HepG2 (cell line): ENCODE measurements around the gene RAB17. TPM values are rescaled to one million over a fixed set of nuclear protein-coding genes. Genes with fewer than 3 reads are reported as not detected.

Experiments
- BCL6 ChIP-seq: IDR thresholded peaks from 2 replicates; pipeline ENCODE4 v1.6.1; 2016; ENCODE audit warnings: missing genetic modification reagents, missing compliant biosample characterization
- GATAD1 ChIP-seq: IDR thresholded peaks from 2 replicates; pipeline ENCODE4 v1.6.1; 2016; ENCODE audit warnings: missing genetic modification reagents, missing compliant biosample characterization
- GATAD2A ChIP-seq: IDR thresholded peaks from 2 replicates; pipeline ENCODE4 v1.6.1; 2016
- HMG20A ChIP-seq: IDR thresholded peaks from 2 replicates; pipeline ENCODE4 v1.6.1; 2016; ENCODE audit warnings: borderline replicate concordance
- KLF11 ChIP-seq: IDR thresholded peaks from 2 replicates; pipeline ENCODE4 v1.6.1; 2016; ENCODE audit warnings: missing compliant biosample characterization
- NFKB2 ChIP-seq: sonication (generic); formaldehyde crosslinking; IDR thresholded peaks from 2 replicates; pipeline ENCODE4 v1.4.0; 2020; ENCODE audit warnings: missing genetic modification reagents, borderline replicate concordance
- POLR2A ChIP-seq, 2 experiments: IDR thresholded peaks; 2 replicates each; pipeline ENCODE4 v1.6.1; 2011; ENCODE audit warnings: low read depth in 2 of 2, low read length in 2 of 2, mild to moderate bottlenecking in 1 of 2, moderate library complexity in 1 of 2; ENCODE audit not compliant: insufficient read depth in 1 of 2
- RBFOX2 ChIP-seq: fragments of 200-400 bp; formaldehyde crosslinking; IDR thresholded peaks from 2 replicates; pipeline ENCODE4 v1.6.1; 2017; ENCODE audit warnings: low read depth, mild to moderate bottlenecking, low read length
- YEATS2 ChIP-seq: sonication (generic); formaldehyde crosslinking; IDR thresholded peaks from 2 replicates; pipeline ENCODE4 v1.4.0; 2020; ENCODE audit warnings: missing genetic modification reagents, borderline replicate concordance
- ZNF121 ChIP-seq: sonication (generic); formaldehyde crosslinking; IDR thresholded peaks from 2 replicates; pipeline ENCODE4 v1.5.0; 2020; ENCODE audit warnings: mild to moderate bottlenecking, missing genetic modification reagents
- ZNF30 ChIP-seq: sonication (generic); formaldehyde crosslinking; IDR thresholded peaks from 2 replicates; pipeline ENCODE4 v1.5.0; 2020; ENCODE audit warnings: mild to moderate bottlenecking, missing genetic modification reagents
- ZNF317 ChIP-seq: sonication (generic); formaldehyde crosslinking; IDR thresholded peaks from 2 replicates; pipeline ENCODE4 v1.5.0; 2020; ENCODE audit warnings: mild to moderate bottlenecking, missing genetic modification reagents
- ZNF326 ChIP-seq: sonication (generic); formaldehyde crosslinking; IDR thresholded peaks from 2 replicates; pipeline ENCODE4 v1.4.0; 2020; ENCODE audit warnings: missing genetic modification reagents, borderline replicate concordance
- ZNF768 ChIP-seq: sonication (generic); formaldehyde crosslinking; IDR thresholded peaks from 2 replicates; pipeline ENCODE4 v1.4.0; 2020; ENCODE audit warnings: missing genetic modification reagents
- ZNF773 ChIP-seq: sonication (generic); formaldehyde crosslinking; IDR thresholded peaks from 2 replicates; pipeline ENCODE4 v1.4.0; 2020; ENCODE audit warnings: missing genetic modification reagents, borderline replicate concordance
- ZSCAN22 ChIP-seq: sonication (generic); formaldehyde crosslinking; IDR thresholded peaks from 2 replicates; pipeline ENCODE4 v1.4.0; 2020; ENCODE audit warnings: mild to moderate bottlenecking, missing genetic modification reagents
- polyA plus RNA-seq, 8 experiments: library from polyadenylated mRNA; depleted of rRNA in 3 of 8; stranded (reverse) in 7 of 8; unstranded in 1 of 8; fragments of >200 nt; fragmentation: Illumina TruSeq in 4 of 8; extraction: Trizol in 4 of 8; gene quantifications; 2 replicates each; pipeline versions ENCODE4 v1.2.1 to v1.2.3, GENCODE V29; 2011 to 2016; ENCODE audit warnings: low read depth in 4 of 8, missing spikeins in 1 of 8, mixed read lengths in 1 of 8; ENCODE audit not compliant: insufficient read depth in 1 of 8
- total RNA-seq, 5 experiments: library from RNA; depleted of rRNA; stranded (reverse); fragments of >200 nt; fragmentation: Illumina TruSeq; extraction: Trizol; gene quantifications; 2 replicates each; pipeline ENCODE4 v1.2.3, GENCODE V29; 2016; ENCODE audit warnings: low read depth in 1 of 5
- TF ChIP-seq, protein P1 (sequence below): sonication (generic); formaldehyde crosslinking; IDR thresholded peaks from 2 replicates; pipeline ENCODE4 v1.4.0; 2020; ENCODE audit warnings: missing genetic modification reagents, borderline replicate concordance
- TF ChIP-seq, protein P2 (sequence below): sonication (generic); formaldehyde crosslinking; IDR thresholded peaks from 2 replicates; pipeline ENCODE4 v1.8.1; 2023; ENCODE audit warnings: mild to moderate bottlenecking, inconsistent platforms, moderate library complexity, missing genetic modification reagents, borderline replicate concordance
- TF ChIP-seq, protein P3 (sequence below): sonication (generic); formaldehyde crosslinking; IDR thresholded peaks from 2 replicates; pipeline ENCODE4 v1.8.1; 2023; ENCODE audit warnings: mild to moderate bottlenecking, missing genetic modification reagents, borderline replicate concordance

Gene RAB17
- total and polyA plus RNA-seq, 2 of the 13 experiments (the other 11 are each of a cell fraction or from before 2014, with no cell fraction given): 68.0 to 124 TPM

DNA sequence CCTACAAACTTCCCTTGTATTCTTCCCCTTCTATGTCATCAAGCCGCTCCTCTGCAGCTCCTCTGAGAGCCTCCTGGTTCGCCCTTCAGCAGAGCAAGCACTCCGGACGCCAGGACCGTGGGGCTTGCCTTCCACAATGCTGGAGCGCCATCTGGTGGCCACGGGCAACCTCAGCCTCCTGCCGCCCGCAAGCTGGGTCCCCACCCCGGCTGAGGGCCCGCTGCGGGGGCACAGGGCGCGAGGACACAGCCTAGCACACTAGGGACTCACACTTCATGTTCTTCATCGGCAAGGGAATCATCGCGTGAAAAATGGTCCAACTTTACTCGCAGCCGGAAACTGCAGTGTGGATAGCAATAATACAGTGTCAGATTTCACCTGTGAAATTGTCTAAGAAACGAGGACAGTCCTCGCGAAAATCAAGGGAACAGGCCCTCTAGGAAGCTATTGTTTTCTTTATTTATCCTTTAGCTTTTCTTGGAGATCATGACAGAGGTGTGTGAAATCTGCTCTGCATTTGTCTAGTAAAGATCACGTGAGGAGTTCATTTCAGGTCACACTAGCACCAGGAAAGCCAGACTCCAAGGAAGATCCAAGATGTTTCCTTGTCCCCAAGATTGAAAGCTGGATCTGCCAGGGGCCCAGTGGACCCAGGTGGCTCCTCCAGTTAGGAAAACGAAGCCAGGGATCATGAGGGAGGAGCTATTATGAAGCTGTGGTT, 18.4 kb downstream of the RAB17 start (continued):
- TF ChIP-seq ZNF317: 0 out of 2 replicates have a peak, but pooled peaks have one; percentile 14
- peak; percentile 39; the same call in 1 of the 2 replicates for TF ChIP-seq HMG20A (CRISPR knock-in tag)
- TF ChIP-seq ZNF326 (CRISPR knock-in tag): no peak
- TF ChIP-seq ZSCAN22: no peak
- 0 out of 4 replicates have a peak, but pooled peaks of 1 of the 2 experiments have one; percentile 30 for TF ChIP-seq POLR2A (IDR thresholded peaks at IDR 0.05; ENCODE audit: insufficient read depth in 1 of 2, low read depth in 2 of 2, low read length in 2 of 2)
- TF ChIP-seq, protein P1, sequence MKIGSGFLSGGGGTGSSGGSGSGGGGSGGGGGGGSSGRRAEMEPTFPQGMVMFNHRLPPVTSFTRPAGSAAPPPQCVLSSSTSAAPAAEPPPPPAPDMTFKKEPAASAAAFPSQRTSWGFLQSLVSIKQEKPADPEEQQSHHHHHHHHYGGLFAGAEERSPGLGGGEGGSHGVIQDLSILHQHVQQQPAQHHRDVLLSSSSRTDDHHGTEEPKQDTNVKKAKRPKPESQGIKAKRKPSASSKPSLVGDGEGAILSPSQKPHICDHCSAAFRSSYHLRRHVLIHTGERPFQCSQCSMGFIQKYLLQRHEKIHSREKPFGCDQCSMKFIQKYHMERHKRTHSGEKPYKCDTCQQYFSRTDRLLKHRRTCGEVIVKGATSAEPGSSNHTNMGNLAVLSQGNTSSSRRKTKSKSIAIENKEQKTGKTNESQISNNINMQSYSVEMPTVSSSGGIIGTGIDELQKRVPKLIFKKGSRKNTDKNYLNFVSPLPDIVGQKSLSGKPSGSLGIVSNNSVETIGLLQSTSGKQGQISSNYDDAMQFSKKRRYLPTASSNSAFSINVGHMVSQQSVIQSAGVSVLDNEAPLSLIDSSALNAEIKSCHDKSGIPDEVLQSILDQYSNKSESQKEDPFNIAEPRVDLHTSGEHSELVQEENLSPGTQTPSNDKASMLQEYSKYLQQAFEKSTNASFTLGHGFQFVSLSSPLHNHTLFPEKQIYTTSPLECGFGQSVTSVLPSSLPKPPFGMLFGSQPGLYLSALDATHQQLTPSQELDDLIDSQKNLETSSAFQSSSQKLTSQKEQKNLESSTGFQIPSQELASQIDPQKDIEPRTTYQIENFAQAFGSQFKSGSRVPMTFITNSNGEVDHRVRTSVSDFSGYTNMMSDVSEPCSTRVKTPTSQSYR (CRISPR knock-in tag): peak; percentile 59; the same call in 1 of the 2 replicates
- TF ChIP-seq NFKB2: peak; percentile 92; the same call in 1 of the 2 replicates
- TF ChIP-seq YEATS2 (CRISPR knock-in tag): peak; percentile 55; the same call in 1 of the 2 replicates
- TF ChIP-seq RBFOX2: 0 out of 2 replicates have a peak, but pooled peaks have one; percentile 24
- TF ChIP-seq ZNF773 (CRISPR knock-in tag): no peak
- TF ChIP-seq, protein P2, sequence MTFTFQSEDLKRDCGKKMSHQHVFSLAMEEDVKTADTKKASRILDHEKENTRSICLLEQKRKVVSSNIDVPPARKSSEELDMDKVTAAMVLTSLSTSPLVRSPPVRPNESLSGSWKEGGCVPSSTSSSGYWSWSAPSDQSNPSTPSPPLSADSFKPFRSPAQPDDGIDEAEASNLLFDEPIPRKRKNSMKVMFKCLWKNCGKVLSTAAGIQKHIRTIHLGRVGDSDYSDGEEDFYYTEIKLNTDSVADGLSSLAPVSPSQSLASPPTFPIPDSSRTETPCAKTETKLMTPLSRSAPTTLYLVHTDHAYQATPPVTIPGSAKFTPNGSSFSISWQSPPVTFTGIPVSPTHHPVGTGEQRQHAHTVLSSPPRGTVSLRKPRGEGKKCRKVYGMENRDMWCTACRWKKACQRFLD (CRISPR knock-in tag): peak; percentile 68; the same call in 1 of the 2 replicates
- peak; percentile 37; the same call in 1 of the 2 replicates for TF ChIP-seq BCL6
- TF ChIP-seq ZNF30: no peak
- TF ChIP-seq ZNF768 (CRISPR knock-in tag): peak; percentile 71; the same call in 1 of the 2 replicates
- peak; percentile 72; the same call in 1 of the 2 replicates for TF ChIP-seq KLF11 (CRISPR knock-in tag)
- TF ChIP-seq, protein P3, sequence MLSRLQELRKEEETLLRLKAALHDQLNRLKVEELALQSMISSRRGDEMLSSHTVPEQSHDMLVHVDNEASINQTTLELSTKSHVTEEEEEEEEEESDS (CRISPR knock-in tag): no peak
- TF ChIP-seq ZNF121 (CRISPR knock-in tag): no peak
- TF ChIP-seq GATAD2A (CRISPR knock-in tag): peak; percentile 58
- peak; percentile 65 for TF ChIP-seq GATAD1 (CRISPR knock-in tag)
